DMS114 treated with DMSO at 0.1 percent for 48 hours (cell line): ENCODE results near the gene HECTD1.
"Not testable (repeated sequence)": the region's sequence is repeated elsewhere in the genome, so short reads cannot be mapped to it uniquely, and the experiment has no call there.

Experiments used
- DNase-seq: peaks from one replicate; lab custom pipeline; 2025; ENCODE audit not compliant: unreplicated experiment; lab: John Stamatoyannopoulos, UW

Gene HECTD1

DNA sequence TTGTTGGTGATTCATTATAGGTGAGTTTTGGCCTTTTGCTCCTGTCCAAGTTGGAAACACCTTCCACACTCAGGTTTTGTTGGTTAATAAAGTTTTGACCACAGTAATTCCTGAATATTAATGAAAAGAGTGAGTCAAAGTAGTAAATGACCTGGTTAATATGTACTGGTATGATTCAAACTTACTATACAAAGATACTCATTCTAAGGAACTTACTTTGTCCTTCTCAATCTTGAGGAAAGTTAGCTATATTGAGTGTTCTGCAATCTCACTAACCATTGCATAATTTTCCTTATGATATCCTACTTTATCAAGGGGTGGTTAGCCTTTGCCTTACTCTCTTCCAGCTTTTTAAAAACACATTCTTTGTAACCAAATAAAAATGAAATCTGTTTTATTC, 20.9 kb upstream of the HECTD1 start:
- DNase-seq: no peak

DNA sequence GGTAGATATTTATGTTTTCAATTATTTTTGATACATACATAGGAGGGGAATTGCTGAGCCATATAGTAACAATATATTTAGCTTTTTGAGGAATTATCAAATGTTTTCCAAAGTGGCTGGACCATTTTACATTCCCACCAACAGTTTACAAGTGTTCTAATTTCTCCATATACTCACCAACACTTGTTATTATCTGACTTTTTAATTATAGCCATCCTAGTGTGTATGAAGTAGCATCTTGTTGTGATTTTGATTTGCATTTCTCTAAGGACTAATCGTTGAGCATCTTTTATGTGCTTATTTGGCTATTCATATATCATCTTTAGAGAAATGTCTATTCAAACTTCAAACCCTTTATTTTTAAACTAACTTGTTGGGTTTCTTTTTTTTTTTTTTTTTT, 17.2 kb upstream of the HECTD1 start:
- no peak for DNase-seq

DNA sequence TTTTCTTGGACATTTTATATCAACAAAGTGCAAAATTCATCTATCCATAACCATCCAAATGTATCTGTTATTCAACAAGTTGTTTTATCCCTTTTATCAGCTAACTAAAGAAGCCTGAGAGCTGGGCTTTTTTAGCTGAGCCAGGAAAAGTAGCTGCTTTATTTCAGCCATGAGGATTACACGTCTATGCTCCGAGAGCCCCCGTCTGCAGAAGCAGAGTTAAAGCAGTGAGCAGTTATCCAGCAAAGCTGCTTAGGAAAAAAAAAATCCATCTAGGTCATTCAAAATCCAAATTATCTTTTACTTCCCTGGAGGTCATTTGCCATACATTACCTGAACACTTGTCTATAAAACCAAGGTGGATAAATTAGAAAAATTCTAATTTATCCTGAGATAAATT, 15.7 kb upstream of the HECTD1 start:
- no peak for DNase-seq

DNA sequence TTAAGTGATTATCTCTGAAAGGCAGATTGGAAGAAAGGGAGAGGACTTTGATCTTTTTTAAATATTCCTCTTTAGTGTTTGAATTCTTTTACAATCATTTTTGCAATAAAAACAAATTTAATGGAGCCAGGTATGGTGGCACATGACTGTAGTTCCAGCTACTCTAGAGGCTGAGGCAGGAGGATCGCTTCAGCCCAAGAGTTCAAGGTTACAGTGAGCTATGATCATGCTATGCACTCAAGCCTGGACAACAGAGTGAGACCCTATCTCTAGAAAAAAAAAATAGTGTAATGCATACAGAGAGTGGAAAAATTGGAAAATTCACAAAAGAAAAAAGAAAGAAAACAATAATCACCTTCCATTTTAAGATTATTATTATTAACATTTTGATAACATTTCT, 15.2 kb upstream of the HECTD1 start:
- no peak for DNase-seq

DNA sequence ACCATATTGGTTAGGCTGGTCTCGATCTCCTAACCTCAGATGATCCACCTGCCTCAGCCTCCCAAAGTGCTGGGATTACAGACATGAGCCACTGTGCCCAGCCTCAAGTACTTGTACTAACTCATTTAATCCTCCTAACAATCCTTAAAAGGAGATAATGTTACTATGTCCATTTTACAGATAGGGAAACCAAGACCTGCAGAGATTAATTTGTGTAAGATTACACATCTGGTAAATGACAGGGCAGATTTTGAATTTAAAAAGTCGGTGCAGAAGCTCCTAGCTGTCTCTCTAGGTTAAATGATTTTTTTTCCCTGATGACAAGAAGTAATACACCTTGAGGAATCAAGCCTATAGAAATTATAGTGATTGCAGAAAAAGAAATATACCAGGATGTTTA, 13.7 kb upstream of the HECTD1 start:
- DNase-seq: no peak

DNA sequence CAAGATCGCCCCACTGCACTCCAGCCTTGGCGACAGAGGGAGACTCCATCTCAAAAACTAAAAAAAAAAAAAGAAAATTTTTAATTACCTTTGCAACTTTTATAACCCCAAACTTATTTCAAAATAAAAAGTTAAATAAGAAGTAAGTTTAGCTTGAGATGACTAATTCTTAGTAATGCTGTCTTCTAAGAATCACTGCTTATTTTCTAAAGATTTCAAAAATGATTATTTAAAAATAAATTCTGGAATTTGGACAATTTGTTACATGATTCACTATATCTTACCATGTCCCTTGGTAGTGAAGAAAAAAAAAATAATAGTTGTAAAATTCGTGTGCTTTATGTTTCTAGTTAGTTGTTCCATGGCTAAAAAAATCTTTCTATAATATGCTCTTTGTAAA, 11.6 kb upstream of the HECTD1 start:
- no peak for DNase-seq

DNA sequence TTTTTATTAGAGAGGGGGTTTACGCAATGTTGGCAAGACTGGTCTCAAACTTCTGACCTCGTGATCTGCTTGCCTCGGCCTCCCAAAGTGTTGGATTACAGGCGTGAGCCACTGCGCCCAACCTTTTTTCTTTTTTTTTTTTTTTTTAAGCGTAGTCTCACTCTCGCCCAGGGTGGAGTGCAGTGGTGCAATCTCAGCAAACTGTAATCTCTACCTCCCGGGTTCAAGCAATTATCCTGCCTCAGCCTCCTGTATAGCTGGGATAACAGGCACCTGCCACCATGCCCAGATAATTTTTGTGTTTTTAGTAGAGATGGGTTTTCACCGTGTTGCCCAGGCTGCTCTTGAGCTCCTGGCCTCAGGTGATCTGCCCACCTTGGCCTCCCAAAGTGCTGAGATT, 8.8 kb upstream of the HECTD1 start:
- DNase-seq: no peak

DNA sequence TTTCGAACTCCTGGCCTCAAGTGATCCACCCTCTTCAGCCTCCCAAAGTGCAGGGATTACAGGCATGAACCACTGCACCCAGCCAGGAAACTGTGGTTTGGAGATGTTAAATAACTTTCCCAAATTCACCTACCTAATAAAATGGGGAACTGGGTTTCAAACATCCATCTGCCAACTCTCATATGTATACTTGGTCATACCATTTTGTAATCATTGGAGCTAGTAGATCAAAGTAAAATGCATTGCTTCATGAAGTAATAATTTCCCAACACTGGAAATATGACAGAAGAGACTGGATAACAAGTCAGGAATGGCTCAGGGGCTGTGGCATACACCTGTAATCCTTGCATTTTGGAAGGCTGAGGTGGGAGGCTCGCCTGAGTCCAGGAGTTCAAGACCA, 5.3 kb upstream of the HECTD1 start:
- no peak for DNase-seq

DNA sequence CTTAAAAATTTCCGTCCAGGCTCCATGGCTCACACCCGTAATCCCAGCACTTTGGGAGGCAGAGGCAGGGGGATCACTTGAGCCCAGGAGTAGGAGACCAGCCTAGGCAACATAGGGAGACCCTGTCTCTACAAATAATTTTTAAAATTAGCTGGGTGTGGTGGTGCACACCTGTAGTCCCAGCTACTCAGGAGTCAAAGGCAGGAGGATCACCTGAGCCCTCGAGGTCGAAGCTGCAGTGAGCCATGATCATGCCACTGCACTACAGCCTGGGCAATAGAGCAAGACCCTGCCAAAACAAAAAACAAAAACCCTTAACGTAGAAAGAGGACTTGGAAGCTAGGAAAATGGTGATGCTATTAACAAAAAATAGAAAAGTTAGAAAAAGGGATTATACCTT, 2.0 kb upstream of the HECTD1 start:
- no peak for DNase-seq

DNA sequence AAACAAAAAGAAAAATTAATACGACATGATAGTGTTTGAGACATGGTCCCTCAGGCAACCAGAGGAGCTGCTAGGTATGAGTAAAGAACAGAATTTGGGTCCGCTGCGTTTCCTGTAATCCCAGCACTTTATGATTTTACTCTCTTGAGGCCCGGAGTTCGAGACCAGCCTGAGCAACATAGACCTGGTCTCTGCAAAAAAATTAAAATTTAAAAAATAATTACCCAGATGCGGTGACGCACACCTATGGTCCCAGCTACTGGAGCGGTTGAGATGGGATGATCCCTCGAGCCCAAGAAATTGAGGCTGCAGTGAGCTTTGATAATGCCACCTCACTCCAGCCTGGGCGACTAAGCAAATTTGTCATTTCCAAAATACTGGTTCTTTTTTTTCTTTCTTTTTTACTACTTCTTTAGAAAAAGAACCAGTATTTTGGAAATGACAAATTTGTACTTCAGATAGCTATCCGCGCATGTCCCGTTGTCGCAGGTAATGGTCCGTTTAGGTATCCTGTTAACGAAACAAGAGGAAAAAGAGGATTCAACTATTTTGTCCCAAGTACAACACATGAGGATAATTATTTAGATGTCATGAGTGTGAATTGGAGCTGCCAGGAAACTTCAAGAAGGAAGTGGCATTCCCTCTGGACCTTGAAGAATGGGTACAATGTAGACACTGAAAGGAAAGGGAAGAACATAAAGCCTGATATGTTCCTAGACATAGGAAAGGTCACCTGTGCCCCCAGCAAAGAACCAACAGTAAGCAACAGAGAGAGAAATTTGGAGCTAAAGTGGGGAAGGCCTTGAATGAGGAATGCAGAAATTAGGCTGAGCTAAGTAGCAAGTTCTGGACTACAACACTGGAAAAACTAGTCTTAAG, 1.2 kb upstream of the HECTD1 start:
- DNase-seq: no peak

DNA sequence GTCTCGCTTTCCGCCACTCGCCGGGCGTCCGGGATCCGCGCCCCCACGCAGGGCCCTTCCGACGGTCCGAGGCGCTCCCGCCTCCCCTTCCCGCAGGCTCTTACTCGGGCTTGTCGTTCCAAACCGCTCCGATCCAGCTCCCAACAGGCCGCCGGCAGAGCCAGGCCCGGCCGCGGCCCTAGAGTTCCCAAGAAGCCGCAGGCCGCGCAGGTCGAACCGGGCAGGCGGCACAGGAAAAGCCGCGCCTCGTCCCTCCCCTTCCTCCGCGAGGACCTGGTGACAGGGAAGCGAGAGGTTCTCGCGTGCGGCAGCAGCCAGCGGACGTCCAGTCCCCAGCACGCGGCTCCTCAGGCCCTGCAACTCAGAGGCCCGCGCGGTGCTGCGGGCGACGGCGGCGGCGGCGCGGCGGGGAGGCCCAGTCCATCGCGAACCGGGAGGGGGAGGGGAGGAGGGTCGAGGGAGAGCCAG, 272 bp downstream of the HECTD1 start:
- DNase-seq: peak; percentile 34

DNA sequence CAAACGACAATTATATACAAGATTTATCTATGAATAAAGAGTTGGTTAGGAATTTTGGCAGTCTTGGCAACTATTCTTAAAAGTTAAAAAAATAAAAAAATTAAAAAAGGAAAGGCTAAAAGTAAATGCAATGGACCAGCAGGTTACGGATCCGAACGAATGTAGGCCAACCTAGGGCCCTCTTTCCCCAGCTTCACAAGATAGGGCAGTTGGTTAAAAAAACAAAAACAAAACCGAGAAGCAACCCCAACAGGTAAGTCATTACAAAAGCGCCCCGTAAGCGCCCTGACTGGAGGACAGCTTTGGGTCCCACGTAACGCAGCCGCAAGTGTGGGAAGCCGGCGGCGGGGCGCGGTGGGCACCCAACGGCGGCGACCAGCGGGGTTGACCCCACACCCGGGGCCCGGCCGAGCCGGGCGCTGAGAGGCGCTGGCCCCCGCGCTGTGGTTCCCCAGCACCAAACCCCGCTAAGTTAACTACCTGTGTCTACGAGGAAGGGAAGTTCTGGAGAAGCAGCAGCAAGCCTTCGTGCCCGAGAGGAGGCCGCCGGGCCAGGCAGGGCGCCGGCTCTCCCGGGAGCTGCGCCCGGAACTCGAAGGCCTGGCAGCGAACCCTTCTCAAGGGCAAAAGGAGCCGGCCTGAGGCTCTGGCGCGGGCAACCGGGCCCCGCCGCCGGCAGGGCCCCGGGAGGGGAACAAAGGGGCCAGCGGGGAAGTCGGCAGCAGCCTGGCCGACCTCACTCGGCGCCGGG, 882 bp downstream of the HECTD1 start:
- DNase-seq: no peak

DNA sequence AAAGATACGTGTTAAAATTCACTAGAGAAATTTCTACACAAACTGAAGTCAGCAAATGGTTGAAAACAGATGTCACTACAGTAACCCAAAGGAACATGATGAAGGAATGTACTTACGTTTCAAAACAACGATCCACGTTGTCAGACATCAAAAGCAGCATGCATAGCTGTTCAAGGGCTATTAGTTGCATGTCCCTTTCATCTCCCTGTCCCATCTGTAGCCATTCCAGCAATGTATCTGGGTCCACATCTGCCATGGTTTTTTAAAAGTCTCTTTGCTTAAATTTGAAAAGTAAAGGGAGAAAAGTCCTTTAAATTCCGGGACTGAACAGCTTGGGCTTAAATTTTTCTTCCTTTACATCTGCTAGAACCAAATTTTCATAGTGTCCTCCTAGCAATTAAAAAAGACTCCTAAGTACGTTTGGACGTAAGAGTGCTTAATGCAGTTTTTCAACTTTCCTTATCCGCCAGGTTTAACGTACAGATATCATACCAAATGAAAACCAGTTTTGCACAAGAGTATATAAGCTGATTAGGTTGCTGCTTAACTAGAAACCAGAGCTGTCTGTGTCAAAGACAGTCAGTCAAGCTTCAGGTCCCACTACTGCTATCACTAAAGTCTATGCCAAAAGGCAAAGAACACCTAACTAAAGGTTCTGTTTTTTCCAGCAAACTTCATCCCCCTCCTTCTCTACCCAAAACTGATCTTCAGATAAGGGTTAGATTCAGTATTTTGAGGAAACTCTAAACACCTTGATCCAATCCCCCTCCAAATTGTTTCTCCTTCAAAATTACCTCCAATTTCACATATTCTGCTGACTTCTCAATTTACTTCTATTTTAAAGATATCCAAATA, 1.7 kb downstream of the HECTD1 start:
- no peak for DNase-seq

DNA sequence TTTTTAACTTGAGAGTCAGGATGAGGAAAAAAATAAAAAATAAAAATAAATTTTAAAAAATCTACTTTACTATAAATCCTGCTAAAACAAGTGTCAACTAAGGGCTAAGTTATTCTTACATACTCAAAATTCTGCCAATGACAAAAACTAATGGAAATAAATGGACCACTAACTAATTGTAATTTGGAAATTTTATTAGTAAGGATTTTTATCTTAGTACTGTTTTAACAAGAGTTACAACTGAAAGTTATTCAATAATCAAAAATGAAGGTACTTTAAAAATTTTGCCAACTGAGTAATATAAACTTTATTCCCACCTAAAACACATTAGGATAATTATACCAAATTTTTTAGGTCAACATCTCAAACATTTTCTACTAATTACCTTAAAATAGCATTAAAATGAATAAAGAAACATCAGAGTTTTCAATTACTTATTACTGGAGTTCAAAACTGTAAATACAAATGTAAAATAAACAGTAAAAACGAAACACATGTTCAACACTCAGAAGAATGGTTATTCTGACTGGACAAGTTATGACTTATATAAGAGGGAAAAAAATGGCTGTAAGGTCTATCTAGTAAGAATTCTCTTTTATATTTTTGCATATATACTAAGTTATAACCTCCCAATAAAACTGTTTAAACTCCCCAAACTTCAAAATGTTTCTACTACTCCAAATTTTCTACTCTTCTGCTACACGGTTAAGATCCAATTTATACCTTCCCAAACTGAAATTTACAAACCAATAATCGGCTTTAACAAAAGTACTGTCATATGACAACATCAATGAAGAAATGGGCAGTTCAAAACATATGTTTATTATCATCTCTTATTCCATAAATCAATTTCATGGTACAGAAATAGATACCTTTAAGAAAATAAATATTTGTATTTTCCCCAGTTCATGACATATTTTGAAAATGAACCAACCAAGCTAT, 2.7 kb downstream of the HECTD1 start:
- DNase-seq: no peak

DNA sequence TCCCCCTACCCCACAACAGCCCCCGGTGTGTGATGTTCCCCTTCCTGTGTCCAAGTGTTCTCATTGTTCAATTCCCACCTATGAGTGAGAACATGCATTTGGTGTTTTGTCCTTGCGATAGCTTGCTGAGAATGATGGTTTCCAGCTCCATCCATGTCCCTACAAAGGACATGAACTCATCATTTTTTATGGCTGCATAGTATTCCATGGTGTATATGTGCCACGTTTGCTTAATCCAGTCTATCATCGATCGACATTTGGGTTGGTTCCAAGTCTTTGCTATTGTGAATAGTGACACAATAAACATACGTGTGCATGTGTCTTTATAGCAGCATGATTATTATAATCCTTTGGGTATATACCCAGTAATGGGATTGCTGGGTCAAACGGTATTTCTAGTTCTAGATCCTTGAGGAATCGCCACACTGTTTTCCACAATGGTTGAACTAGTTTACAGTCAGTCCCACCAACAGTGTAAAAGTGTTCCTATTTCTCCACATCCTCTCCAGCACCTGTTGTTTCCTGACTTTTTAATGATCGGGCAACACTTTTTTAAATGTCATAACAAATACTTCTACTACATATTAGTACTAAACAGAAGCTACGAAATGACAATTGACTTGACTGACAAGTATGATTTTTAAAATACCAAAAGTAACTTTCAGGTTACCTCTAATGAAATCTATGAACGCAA, 3.5 kb downstream of the HECTD1 start:
- not testable (repeated sequence) for DNase-seq

DNA sequence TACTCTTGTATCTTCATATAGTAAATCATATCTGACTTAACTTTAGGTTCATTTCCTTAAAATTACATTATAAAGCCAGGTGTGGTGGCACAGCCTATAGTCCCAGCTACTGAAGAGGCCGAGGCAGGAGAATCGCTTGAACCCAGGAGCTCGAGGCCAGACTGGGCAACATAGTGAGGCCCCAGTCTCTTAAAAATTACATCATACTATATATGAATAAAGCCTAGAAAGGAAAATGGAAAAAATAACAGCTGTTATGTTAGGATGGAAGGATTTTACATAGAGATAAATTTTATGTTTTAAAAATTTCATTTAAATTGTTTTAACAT, 4.2 kb downstream of the HECTD1 start:
- DNase-seq: no peak

DNA sequence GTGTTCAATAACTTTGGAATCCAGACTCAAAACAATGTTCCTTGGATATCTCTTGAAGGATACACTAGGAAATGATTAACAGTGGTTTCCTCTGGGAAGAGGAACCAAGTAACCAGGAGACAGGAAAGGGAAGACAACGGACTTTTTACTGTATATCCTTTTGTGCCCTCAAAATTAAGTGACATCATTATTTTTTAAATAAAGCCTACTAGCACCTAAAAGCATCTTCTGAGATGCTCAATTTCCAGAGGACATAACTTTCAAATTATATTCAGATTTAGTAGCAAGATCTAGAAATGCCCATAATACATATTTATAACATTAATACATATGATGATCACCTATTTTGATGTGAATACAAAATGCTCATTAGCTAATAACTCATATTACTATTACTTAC, 6.5 kb downstream of the HECTD1 start:
- no peak for DNase-seq

DNA sequence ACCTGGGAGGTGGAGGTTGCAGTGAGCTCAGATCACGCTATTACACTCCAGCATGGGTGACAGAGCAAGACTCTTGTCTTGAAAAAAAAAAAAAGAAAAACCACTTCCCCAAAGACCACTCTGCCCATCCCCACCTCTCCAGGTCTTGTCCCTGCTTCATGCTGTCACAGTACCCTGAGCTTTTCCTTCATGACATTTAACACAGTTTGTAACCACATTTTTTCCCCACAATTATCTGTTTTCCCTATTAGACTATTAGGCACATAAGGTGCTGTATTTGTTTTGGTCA, 6.9 kb downstream of the HECTD1 start:
- no peak for DNase-seq

DNA sequence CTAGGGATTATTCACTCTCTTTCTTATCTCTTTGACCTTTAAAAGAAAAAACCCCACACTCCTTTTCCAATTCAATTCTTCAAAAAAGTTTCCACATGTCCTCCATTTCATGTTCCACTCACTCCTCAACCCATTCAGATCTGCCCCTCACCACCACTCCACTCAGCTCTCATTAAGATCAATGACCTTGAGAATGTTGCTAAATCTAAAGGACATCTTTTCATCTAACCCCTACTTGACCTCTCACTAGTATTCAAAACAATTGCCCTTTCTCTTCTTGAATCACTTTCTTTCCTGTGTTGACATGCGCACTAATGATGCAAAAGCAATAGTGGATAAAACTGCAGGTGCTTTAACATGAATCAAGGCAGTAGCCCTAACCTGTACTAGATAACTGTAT, 9.9 kb downstream of the HECTD1 start:
- no peak for DNase-seq

DNA sequence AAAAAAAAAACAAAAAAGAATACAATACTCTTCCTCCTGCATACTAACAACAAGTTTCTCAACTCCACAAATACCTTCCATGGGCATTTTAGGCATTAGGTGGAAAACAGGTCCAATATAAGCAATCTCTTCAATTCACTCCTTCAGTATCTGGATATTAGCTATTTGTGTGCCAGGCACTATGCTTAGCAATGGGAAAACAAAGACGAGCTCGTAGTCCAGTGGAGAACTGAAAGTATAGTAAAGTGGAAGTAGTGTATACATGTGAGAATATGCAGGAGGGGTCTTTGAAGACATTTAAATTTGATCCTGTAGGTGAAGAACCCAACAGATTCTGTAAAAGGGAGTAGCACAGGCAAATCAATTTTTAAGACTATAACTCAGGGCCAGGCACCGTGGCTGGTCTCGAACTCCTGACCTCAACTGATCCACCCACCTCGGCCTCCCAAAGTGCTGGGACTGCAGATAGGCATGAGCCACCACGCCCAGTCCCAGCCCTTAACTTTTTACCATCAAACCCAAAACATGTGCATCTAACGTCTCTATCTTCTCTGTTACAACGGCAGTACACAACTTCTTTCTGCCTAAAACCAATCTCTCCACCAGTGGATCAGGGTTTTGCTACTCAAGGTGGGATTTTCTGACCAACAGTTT, 10.6 kb downstream of the HECTD1 start:
- no peak for DNase-seq
